Fibroblast of gingiva (primary cell): ENCODE data around the gene STARD10.

Experiments
- DNase-seq: peaks from one replicate; pipeline ENCODE4 v3.0.0-alpha.2; 2011; ENCODE audit warnings: low read depth

Gene STARD10

DNA sequence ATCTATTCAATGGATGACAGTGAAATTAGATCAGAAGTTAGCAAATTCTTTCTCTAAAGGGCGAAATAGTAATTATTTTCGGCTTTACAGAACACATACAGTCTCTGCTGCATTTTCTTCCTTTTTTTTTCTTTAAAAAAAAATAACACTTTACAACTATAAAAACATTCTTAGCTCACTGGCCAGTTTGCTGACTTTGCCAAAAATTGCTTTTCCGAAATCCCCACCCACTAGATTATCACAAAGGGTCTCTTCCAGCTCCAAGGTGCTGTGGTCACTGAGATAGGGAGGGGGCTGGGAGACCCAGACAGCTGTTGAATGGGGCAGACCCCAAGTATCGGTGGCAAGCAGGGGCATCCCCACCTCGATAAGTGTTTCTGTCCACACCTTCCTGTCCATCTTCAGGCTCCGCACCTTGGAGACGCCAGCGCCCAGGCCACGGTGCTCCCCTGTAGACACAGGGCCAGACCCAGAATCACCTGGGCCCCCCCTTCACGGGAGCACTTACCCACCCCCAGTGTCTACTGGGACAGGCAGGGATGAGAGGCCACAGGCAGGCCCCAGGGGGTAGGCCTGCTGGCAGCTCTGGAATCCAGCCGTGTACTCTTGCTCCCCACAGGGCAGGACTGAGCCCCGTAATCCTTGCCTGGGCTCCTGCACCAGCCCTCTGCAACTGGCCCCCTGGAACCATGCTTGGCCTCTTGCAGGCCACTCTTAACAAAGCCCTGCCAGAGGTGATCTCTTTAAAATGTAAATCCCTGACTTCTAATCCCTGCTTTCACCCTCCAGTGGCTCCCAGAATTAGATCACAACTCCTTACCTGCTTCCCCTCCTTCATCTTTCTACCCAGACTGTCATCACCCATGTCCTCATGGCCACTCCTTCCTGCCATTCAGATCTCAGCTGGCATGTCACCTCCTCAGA, 88.1 kb downstream of the STARD10 start:
- no peak for DNase-seq

DNA sequence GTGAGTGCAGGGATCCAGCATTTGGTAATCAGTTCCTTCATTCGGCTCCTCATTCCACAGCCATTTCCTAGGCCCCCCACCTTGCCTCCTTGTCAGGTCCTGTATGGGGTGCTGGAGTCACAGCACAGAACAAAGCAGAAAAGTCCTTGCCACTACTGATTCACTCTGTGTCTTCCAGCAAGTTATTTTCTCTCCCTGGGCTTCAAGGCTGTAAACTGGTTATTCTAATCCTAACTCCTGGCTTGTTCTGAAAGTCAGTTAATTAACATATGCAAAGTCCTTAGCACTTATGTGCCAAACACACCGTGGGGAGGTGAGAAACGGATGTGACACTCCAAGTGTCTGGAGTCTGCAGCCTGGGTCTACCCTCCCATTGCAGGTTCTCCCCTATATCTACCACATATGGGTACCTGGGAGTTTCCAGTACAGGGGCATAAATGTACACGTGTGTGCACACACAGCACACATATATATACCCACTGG, 89.0 kb downstream of the STARD10 start:
- no peak for DNase-seq
